ENCODE data around the gene ERC2.
"Not testable (repeated sequence)": the region's sequence is repeated elsewhere in the genome, so short reads cannot be mapped to it uniquely, and the experiment has no call there.

Gene ERC2

GRCh38 chr3:56468184-56469106 lies at the start of gene ERC2:
TSS of gene ERC2 (minus strand) at chr3:56468467.
- TF ChIP-seq ZFX (IDR thresholded peaks at IDR 0.05; ENCODE audit: borderline replicate concordance) (no peak), CTCF (IDR thresholded peaks at IDR 0.05) (peak; percentile 69)
- no peak within 1 kb of the TSS for H3K27ac ChIP-seq

- no peak overlapping the region for H3K27ac ChIP-seq
- TF ChIP-seq ZFX (IDR thresholded peaks at IDR 0.05; ENCODE audit: borderline replicate concordance) (no peak), CTCF (IDR thresholded peaks at IDR 0.05) (no peak)
Observed at GRCh38 chr3:56502738-56503137, 34.5 kb upstream of the ERC2 start.

GRCh38 chr3:56496376-56496775 lies 28.1 kb upstream of the ERC2 start:
- H3K27ac ChIP-seq = not testable (repeated sequence)

GRCh38 chr3:56494679-56495322 lies 26.5 kb upstream of the ERC2 start:
- TF ChIP-seq CTCF (IDR thresholded peaks at IDR 0.05) = peak; percentile 97
- TF ChIP-seq ZFX (IDR thresholded peaks at IDR 0.05; ENCODE audit: borderline replicate concordance) = no peak
- no peak overlapping the region for H3K27ac ChIP-seq

DNA sequence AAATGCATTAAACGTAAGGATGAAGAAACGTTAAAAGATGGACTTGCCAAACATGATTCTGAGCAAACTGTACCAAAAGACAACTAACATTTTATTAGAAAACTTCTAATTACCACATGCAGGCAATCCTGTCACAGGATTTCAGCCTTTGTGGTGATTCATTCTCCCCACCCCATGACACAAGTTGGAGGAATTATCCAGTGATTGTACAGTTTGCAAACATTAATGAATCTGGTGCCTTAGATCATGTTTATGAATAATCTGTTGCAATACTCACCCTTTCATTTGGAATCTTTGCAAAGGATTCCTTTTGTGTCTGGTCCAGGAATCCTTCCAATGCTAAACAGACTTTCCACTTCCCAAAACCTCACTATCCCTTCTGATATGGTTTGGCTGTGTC lies 23.3 kb upstream of the ERC2 start:
- H3K27ac ChIP-seq = no peak overlapping the region
- TF ChIP-seq CTCF (IDR thresholded peaks at IDR 0.05) (no peak), ZFX (IDR thresholded peaks at IDR 0.05; ENCODE audit: borderline replicate concordance) (no peak)

GRCh38 chr3:56488812-56489600 lies 20.7 kb upstream of the ERC2 start:
- no peak overlapping the region for H3K27ac ChIP-seq
- TF ChIP-seq CTCF (IDR thresholded peaks at IDR 0.05) = no peak
- TF ChIP-seq ZFX (IDR thresholded peaks at IDR 0.05; ENCODE audit: borderline replicate concordance) = no peak

DNA sequence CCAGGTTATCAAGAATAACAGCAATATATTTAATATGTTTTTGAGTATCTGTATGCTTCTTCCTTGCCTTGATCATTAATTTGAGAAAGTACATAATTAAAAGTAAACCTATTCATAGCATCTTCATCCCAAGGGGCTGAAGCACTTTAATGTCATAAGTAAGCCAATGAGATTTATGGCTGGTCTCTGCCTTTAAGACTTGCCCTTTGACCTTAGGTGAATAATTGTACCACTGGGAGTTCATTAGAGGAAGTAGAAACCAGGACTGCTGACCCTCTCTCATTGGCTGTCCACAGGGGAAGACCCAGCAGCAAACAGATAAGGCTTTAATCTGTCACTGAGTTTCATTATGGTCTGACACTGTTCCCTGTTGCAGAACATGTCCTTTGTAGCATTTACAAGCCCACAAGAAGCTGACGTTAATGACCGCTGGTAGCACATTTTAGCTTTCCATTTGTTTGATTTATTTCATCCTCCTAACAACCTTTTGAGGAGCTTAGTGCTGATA lies 16.3 kb upstream of the ERC2 start:
- TF ChIP-seq CTCF (IDR thresholded peaks at IDR 0.05) (no peak), ZFX (IDR thresholded peaks at IDR 0.05; ENCODE audit: borderline replicate concordance) (no peak)

More for the DNA sequence above, 16.3 kb upstream of the ERC2 start:
- H3K27ac ChIP-seq = no peak overlapping the region

All from 22Rv1 (cell line).